K562 (cell line): Measurements from ENCODE around the gene PATL2.

Experiments used
- CTCF ChIP-seq, 3 experiments: IDR thresholded peaks in 2 of 3; conservative IDR thresholded peaks in 1 of 3; 2 replicates each; pipeline ENCODE4 v1.5.1; 2011 to 2012; ENCODE audit warnings: low read length in 3 of 3, mild to moderate bottlenecking in 3 of 3, control low read depth in 2 of 3, improper control_type of control experiment in 1 of 3, inconsistent platforms in 1 of 3, low read depth in 1 of 3, mixed read lengths in 1 of 3, moderate library complexity in 1 of 3; ENCODE audit not compliant: insufficient read depth in 2 of 3
- HDAC2 ChIP-seq: fragments of 450-650 bp; IDR thresholded peaks from 2 replicates; pipeline ENCODE4 v1.6.1; 2016; ENCODE audit warnings: mild to moderate bottlenecking
- ZSCAN29 ChIP-seq: fragments of 450-650 bp; IDR thresholded peaks from 2 replicates; pipeline ENCODE4 v1.6.1; 2017

DNA sequence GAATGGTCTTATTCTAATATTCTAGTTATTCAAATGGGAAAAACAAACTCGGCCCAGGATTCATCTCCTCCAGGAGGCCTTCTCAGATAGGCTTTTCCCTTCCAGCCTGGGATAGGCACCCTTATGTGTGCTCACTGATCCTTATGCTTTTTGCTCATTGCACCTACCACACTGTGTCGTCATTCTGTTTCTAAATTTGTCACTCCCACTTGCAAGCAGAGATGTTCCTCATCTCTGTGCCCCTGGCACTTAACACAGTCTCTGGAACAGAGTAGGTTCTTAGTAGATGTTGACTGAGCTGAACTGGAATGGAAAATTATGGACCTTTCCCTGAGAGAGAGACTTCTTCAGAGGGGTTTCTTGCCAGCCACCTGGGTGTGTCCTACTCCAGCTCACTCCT is 28.9 kb downstream of the PATL2 start:
- TF ChIP-seq CTCF (IDR thresholded peaks at IDR 0.05 in 2 of 3, conservative IDR thresholded peaks at IDR 0.05 in 1 of 3; ENCODE audit: insufficient read depth in 2 of 3, low read depth in 1 of 3, low read length in 3 of 3): no peak
- TF ChIP-seq ZSCAN29: no peak
- TF ChIP-seq HDAC2: no peak
